HG03469 (cell line): ENCODE measurements around the gene LRRC53.

Experiments
- ATAC-seq: cut with Tn5 transposase; IDR thresholded peaks from one replicate; pipeline ENCODE4 v1.9.1; 2021; ENCODE audit warnings: mild to moderate bottlenecking, moderate library complexity, moderate number of reproducible peaks; ENCODE audit not compliant: unreplicated experiment

The LRRC53 gene

DNA sequence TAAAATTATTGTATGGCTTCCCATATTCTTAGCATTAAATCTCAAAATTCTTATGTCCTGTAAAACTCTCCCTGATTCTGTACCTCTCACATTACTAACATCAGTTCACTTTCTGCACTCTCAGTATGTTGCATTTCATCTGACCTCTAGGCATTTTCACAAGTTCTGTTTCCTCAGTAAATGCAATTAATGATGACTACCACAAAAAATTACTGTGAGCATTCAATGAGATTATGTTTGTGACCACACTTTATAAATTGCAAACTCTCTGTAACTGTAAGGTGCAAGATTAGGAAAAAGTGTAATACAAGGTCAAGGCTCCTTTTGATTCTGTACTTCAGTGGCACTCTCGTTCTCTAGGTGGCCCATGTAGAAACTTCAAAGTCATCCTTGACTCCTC, 60.4 kb downstream of the LRRC53 start:
- no peak for ATAC-seq

DNA sequence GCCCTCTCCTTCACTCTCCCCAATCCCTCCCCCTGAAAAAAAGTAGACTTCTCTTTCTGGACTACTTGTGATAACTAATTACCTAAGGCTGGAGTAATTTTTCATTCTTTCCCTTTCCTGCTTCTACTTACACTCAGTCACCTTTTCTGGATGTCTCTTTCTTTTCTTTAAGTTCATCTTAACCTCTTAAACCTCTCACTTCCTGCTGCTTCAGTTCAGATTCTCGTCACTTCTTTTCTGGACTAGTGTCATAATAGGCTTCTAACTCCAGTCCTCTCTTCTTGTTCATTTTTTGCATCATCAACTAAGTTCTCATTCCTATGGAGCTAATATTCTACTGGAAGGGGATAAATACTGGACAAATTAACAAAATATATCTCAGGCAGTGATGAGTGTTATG, 75.4 kb downstream of the LRRC53 start:
- ATAC-seq = no peak

DNA sequence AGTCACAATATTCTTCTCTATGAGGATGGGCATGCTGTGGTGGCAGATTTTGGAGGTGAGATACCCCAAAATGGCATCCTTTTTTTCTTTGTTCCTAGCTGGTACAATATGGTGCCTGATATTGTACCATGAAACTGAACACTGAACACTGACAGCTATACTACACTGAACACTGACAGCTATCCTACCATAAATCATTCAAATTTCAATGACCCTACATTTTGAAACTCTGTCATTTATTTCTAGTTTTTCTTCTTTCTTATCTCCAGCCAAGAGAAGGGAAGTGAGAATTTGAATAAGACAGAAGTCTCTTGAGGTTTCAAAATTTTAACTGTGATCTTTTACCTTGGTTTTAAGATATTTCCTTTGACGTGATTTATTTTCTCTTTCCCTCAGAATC, 76.3 kb downstream of the LRRC53 start:
- no peak for ATAC-seq

DNA sequence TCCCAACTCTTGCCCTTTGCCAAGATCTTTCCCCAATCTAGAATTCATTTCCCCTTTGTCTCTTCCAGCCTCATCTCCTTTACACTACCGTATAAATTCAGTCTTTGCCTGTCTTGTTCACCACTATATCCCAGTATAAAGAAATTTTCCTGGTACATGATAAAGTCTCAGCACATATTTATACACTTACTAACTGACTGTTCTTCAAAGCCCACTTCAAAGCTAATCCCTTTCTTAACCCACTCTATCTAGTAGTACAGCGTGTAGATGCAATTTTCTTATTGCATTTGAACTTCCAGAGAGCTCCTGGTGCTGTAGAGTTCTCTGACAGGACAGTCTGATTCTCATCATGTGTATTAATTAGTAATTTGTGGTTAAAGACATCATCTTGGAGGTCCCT, 78.1 kb downstream of the LRRC53 start:
- no peak for ATAC-seq

DNA sequence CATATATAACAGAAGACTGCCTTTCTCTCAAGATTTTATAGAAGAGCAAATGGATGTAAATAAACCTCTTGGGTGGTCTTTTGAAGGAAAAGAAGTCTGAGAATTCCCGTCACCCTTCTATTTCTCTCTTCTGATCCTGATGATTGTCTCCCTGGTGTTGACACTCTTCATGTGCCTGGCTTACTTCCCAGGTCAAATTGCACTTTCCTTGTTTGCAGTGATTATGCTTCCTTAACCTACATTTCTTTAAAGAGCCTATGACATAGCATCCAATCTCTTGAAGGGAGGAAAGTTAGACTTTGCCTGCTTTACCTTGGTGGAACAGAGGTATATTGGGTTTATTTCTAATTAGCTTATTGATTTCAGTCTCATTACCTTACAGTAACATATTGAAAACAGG, 80.1 kb downstream of the LRRC53 start:
- ATAC-seq = no peak

DNA sequence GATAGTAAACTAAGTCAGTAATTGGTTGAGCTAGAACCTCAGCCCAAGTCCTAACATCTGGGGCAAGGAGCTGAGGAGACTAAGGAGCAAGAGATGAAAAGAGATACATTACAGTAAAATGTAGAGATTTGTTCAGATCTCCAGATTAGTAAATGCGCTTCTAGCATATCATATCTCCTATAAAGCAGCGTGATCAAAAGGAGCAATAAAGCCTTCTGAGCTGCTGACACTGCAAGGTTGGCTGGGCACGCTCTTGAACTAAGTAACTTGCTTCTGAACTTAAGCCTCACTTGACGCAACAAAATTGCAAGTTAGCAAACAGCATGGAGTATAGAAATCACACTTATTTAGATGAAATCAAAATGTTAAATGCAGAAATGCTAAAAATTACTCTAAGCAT, 80.9 kb downstream of the LRRC53 start:
- ATAC-seq = no peak

DNA sequence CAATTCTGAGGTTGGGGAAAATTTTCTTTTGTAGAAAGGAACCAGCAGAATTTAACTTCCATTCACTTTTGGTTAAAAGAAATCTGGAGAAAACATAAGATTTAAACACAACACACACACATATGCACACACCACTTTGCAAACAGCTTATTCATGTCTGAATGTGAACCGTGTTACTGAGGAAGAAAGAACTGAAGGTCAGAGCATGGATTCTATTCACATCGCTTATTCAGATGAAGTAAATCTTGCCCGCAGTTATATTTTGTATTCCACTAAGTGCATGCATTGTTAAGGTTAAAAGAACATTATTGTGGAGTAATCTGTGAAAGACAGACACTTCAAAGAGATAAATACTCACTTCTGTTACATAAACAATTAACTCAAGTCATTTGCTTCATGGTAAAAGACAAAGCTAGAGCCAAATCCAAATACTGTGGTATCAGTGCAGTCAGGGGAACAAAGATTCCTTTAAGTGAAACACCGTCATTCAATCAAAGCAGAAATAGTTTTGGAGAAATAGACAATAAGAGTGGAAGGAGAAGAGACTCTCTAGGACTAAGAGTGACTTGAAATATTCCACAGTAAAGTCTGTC, 82.0 kb downstream of the LRRC53 start:
- ATAC-seq = no peak

DNA sequence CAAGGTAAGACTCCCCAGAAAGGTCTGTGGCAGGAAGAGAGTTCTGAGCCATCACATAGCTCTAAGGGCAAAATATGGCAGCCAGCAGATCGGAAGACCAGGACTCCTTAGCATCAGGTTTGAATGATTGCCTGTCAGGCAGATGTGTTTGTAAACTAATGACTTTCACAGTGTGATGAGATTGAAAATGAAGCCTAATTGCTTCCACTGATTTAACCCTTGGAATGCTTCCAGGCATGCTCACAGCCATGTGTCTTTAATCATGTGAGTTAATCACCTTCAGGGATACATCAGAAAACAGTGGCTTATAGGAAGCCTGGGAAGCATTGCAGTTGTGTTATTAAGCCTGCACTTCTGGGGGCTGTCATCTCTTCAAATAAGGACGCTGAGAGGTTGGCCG, 82.8 kb downstream of the LRRC53 start:
- ATAC-seq = no peak

DNA sequence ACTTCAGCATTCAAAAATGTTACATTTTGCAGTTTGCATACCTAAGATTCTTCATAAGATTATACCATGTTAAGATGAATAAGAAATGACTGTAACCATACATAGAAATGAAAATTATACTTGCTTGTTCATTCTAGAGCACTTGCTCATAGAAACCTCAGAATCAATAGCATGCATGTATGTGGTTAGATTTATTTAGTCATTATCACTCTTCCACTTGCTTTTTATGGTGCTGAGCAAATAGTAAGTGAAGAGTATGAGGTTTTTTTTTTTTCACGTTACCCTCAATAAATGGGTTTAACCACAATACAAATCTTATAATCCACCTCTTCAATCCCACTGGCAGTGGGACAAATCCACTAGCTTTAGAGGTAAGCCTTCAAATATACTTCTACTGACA, 84.7 kb downstream of the LRRC53 start:
- no peak for ATAC-seq

DNA sequence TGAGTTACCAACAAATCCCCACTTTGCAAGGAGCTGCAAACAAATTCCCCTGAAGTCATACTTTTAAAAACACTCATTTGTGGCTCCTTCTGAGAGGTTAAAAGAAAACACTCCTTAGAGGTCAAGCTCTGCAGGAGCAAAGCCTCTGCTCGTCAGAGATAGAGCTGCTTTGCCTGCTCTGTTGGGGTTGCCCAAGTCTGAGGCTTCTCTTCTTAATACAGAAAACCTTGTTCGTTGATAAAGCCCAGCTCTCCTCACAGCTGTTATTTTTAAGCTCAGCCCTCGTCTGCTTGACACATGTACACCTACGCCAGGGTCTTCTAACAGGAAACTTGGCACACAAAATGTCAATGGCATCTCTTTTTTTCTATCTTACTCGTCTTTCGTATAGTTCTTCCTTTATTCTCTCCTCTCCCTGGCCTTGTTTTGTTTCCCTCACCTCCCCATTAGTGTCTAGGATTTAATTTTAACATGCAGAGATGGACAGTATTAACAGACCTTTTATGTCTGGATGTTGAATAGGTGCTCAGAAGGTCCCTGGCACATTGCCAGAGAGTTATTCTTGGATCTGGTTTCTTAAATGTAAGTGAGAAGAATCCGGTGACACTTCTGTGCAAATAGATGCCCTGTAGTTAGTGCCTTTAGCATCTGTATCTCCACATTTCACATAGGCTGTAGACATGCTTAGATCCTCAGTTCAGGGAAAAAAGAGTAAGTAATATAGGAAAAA, 86.0 kb downstream of the LRRC53 start:
- ATAC-seq = no peak

DNA sequence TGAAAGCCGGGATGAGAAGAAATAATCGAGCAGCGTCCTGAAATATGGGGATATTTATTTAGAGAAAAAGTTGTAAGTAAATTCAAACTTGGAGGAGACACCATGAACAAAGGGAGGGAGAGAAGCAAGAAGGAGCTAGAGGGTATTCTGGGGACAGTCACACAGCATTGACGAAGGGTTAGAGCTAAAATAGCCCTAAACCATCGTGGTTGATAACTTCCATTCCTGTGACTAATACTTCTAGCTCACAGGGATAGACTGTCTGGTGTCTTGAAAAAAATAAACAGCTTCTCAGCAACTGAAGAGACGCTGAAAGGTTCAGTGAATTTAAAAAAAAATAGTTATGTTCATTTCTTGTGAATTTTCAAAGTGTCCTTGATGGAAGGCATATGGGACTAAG, 86.7 kb downstream of the LRRC53 start:
- no peak for ATAC-seq

DNA sequence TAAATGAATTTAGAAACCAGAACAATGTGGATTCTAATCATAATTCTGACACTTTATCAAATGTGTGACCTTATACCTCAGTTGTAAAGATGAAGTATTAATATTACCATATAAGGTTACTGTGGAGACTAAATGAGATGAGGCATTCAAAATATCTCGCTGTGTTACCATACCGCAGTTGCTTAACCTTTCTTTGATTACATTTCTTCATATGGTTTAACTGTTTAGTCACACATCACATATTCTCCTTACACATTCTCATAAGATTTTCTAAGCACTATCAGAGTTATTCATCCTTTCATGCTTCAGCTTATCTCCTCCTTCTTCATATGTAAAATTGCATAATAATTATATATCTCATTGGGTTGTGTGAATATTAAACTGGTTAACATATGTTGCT, 88.9 kb downstream of the LRRC53 start:
- ATAC-seq = no peak

DNA sequence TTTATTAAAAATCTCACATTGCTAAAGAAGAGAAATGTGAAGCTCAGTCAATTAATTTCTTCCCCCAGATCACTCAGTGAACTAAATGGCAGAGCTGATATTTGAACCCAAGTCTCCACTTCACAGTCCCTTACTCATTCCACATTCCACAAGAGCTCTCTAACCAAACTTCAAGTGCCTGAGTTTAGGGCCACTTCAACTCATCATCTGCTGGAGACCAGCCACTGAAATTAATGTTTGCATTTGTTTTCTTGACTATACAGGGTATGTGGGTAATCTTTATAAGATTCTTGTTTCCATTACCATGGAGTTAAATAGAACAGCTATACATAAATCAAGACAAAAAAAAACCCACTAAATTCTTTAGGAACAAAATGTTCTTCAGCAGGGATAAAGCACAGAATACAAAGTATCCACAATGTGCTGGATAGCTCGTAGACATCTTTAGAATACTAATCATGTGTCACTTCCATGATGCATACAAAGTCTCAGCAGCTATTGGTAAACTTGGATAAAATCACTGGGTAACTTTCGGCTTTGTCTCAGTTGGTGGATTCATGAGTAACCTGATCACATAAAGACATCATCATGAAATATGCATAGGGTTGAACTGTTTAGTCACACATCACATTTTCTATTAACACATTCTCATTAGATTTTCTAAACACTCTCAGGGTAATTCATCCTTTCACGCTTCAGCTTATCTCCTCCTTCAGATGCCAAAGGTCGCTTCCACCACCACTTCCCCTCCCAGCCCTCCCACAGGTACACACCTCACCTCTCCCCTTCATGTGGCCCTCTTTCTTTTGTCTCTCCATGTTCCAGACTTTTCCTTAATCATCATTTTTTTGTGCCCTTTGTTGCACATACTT, 89.8 kb downstream of the LRRC53 start:
- no peak for ATAC-seq

DNA sequence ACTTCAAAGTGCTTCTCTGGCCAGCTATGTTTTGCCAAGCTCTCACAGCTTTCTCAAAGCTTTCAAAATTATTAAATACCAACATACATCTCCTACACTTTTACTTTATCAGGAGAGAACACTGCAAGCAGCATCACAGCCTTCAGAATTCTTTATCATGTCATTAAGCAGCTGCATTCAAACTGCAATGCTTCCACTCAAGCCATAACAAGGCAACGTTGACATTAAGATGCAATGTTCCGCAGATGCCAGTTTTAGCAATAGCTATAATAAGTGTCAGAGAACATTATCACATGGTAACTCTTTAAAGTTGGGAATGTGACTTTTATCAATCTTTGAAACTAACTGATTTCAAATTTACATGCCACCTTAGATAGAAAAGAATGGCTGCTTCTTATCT, 91.9 kb downstream of the LRRC53 start:
- no peak for ATAC-seq
